GM12864 (cell line): ENCODE results near the gene PYCR2.

ENCODE experiments used
- DNase-seq: peaks from one replicate; pipeline ENCODE4 v3.0.0-alpha.2; 2011; ENCODE audit warnings: low read depth
- H3K4me3 ChIP-seq: 2 replicates; pipeline ENCODE4 v1.5.1; 2011; ENCODE audit warnings: mild to moderate bottlenecking, low read depth, low read length, control low read depth
- CTCF ChIP-seq: IDR thresholded peaks from 2 replicates; pipeline ENCODE4 v1.5.1; 2011; ENCODE audit warnings: low read depth, mild to moderate bottlenecking, moderate library complexity, low read length, control low read depth, inconsistent platforms; ENCODE audit errors: missing control alignments

The PYCR2 gene

DNA sequence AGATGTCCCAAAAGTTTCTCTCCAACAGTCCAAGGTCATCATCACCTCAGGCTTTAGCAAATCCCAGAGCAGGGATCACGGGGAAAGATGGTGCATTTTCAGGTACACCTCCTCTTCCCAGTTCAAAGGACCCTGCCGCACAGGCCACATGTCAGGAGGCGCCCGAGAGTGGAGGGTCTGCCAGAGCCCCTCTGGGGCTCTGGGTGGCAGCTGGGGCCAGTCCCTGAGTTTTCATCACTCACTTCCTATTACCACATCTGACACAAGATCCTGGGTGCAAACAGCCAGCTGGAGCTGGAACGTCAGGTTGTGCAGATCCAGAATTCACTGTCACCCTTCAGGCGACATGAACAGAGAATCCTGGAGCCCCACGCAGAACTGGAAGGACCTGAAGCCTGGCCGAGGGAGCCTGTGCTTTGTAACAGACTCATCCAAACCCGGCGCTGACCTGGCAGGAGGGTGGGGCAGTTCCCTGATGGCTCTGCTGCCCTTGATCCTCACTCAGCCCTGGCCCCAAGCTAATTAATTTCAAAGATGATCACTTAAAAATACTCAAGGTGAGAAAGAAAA, 50.7 kb downstream of the PYCR2 start:
- no peak for DNase-seq

DNA sequence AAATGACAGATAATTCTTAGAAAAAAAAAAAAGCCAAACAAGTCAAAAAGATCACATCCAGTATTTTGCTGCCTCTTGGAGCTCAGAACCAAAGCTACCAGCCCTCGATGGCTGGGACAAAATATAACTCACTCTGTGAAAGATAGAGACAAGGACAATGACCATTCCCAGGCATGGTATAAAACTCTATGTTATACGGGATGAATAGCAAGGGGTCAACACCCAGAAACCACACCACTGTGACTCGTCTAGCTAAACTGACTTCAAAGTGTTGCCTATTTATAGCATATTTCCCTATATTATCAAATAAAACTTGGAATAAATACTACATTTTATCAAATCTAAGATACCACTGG, 52.0 kb downstream of the PYCR2 start:
- TF ChIP-seq CTCF, result no peak
- no peak overlapping the region for H3K4me3 ChIP-seq
- no peak for DNase-seq

More for the DNA sequence above, 50.7 kb downstream of the PYCR2 start:
- no peak for TF ChIP-seq CTCF
- H3K4me3 ChIP-seq, result no peak overlapping the region

DNA sequence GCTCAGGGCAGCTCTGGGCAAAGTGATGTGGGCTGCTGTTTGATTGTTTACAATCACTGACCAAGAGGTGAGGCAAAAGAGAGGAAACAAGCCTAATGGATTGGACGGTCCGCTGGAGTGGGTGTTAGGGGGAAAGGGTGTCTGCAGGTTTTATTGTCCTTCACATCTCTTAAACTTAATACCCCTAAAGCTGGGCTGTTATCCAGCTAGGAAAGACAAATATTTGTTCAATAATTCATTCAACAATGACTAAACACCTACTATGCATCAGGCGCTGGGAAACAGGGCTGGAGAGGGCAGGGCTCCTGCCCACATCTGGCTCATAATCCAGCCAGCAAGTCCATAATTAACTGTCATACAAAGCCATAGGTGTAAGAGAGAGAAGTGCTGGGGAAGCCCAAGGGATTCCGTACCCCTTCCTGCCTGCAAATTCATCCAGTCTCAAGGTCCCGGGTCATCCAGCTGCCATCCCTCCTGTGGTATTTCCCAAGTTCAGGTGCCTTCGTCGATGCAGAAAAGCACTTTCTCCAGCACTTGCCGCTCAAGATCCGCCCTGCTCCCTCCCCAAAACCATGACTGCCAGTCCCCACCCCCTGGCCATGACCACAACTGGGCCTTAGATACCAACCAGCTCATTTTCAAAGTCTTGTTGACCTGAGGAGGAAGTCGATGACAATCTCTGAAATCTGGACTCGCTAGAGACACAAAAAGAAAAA, 52.5 kb downstream of the PYCR2 start:
- no peak overlapping the region for H3K4me3 ChIP-seq
- DNase-seq, result no peak
- TF ChIP-seq CTCF, result no peak

- TF ChIP-seq CTCF, result no peak
- DNase-seq, result no peak
- H3K4me3 ChIP-seq, result no peak overlapping the region
These were observed 53.1 kb downstream of the PYCR2 start for GRCh38 chr1:225870911-225871310.
